DMS153 treated with DMSO at 0.1 percent for 48 hours (cell line): ENCODE results near the gene DSG3.
"Not testable (repeated sequence)": the region's sequence is repeated elsewhere in the genome, so short reads cannot be mapped to it uniquely, and the experiment has no call there.

Experiments used
- DNase-seq: peaks from one replicate; lab custom pipeline; 2025; ENCODE audit not compliant: unreplicated experiment; lab: John Stamatoyannopoulos, UW

The DSG3 gene

DNA sequence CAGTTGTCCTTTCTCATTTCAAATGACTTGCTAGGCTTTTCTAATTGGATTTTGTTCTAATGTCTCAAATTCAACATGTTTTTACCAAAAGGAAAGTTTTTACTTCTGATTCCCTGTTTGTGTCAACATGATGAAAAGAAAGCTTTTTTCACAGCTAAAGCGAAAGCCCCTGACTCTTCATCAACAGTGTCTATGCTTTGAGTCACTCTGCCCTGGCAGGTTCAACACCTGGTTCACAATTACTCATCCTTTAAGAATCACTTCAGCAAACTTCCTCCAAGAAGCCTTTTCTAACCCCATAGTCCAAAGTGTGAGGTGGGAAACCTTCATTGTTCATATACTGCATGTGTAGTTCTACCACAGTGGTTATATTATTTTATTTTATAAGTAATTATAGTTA lies 42.8 kb downstream of the DSG3 start:
- no peak for DNase-seq

DNA sequence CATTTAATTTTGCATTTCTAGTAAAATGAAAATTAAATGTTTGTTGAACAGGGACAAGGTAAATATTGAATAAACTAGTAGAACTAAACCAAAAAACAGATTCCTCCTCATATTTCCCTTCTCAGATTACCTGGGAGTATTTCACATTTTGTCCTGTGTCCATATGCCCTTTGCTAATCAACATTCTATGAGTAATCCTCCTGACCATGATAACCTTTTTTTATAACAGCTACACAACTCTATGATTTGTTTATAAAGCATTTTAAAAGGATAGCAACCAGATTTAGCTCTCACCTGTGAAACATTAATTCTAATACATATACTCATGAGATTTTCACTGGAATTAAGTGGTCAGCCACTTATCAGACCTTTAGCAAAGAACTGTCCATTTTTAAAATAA lies 43.3 kb downstream of the DSG3 start:
- DNase-seq: no peak

DNA sequence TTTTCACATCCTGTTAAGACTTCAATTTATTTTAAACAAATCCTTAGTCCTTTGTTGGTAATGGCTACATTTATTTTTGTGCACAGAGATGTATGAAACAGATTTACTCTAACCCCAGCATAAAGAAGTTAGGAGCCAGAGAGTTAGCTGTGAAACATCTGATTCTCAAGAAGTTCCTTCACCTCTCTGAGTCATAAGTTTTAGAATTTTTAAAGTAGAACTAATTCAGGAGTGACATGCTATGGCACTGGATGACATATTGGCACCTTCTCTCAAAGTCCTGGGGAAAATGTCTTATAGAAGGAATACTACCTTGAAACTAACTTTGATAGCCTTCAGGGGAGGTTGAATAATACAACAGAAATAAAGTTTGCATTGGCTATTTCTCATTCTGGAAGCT lies 44.0 kb downstream of the DSG3 start:
- DNase-seq: no peak

DNA sequence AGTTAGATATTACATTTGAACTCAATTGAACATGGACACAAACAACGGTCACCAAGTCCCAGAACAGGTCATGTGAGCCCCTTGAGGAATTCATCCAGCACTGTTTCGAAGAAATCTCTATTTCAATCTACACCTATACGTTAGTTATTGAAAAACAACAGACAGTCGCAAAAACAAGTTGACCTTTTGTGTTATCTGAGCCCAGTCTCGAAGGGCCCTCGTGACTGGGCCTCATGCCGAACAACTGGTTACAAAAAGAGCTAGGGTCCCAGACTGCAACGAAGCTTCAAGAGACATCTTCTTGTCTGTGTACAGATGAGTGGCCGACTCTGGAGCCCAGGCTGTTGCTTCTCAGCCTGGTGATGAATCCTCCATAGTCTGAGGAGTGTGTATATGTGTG lies 45.1 kb downstream of the DSG3 start:
- no peak for DNase-seq

DNA sequence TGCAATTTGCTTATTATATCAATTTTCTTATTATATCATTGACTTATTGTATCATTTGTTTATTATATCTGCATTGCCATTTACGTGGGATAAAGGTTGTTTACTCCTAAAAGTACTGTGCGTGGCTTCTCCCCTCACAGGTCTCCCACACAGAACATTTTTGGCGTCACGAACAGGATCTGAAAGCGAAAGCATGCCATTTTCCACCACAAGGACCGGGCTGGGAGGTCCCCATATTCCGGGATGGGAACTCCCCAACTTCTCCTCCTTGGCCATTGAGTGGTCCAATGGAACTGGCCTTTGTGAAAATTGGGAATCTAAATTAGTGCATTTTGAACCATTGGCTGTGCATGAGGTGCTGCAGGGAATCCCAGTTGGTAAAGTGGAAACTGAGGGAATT lies 45.6 kb downstream of the DSG3 start:
- DNase-seq: no peak

DNA sequence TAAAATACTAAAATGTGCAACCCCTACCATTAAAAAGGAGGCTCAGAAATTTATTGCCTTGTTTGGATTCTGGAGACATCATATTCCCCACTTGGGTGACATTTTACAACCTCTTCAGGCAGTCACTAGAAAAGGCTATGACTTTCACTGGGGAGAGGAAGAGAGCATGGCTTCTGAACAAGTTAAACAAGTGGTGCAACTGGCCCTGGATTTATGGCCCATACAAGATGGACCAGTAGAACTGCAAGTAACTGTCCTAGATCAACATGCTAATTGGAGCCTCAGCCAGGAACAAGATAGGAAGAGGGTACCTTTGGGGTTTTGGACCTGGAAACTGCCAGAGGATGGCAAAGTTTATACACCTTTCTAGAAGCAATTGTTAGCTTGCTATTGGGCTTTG lies 46.4 kb downstream of the DSG3 start:
- DNase-seq: no peak

DNA sequence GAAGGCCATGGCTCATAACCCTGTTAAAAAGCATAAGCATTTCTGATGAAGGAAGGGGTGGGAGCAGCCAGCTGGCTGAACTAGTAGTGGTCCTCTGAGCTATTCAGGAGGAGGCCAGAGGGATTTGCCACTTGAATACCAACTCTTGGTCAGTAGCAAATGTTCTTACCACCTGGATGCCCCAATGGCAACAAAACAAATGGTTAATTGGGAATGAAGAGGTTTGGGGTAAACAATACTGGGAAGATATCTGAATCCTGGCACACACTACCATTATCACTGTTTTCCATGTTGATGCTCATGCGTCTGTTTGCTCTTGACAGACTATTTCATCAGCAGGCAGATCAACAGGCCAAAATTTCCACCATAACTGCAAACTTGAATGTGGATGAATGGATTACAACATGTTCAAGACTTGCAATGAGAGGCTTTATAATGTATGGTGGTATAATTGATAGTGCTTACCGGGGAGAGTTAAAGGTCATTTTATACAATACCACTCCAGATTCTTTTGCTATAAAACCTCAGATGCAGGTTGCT lies 47.2 kb downstream of the DSG3 start:
- not testable (repeated sequence) for DNase-seq

DNA sequence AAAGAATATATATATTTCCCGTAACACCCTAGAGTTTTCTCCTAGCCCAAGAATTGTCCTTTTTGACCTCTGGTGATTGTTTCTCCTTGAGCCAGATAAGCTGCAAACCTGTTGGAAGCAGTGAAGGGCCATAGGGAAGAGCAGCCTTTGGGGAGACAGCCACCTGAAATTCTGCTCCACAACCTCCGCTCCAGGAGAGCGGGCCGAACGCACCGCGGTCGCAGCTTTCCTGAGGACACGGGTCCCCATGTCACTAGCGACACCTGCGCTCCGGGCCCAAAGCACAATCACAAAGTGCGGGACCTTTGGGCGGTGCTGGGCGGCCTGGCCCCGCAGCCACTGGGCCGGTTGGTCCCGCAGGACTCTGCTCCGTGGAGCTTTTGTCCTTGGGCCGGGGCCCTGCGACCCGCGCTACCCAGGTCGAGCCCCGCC lies 49.9 kb downstream of the DSG3 start:
- no peak for DNase-seq

DNA sequence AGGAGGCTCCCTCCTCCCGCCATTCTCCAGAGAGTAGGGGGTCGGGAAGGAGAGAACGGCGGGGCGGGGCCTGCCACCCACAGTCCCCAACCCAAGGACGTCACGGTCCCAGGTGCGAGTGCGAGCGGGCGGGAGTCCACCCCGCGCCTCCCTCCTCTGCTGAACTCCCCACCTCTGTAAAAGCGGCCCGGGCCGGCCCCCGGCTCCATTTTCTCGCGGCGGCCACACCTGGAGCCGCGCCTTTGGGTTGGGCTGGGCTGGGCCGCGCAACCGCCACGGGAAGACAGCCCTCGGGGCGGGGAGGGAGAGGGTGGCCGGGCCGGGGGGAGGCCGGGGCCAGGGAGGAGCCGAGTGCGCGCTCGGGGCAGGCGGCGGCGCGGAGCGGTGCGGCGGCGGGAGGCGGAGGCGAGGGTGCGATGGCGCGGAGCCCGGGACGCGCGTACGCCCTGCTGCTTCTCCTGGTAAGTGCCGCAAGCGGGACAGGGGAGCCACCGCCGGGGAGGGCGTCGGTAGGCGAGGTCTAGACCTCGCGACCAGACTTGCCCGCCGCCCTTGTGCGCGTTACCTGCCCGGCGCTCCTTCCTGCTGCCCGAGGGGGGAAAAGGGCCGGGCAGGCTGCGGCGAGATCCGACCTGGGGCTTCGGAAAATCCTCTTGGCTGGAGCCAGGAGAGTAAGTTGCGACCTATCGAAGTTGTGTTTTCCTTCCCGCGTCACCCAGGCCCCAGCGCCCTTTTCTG lies 50.5 kb downstream of the DSG3 start, which contains the start of gene DSG2:
Gene DSG2 (plus strand): TSS at position 342 of the 738 bp plus-strand sequence. CDS start 75 bp downstream, at position 417.
- no peak for DNase-seq

DNA sequence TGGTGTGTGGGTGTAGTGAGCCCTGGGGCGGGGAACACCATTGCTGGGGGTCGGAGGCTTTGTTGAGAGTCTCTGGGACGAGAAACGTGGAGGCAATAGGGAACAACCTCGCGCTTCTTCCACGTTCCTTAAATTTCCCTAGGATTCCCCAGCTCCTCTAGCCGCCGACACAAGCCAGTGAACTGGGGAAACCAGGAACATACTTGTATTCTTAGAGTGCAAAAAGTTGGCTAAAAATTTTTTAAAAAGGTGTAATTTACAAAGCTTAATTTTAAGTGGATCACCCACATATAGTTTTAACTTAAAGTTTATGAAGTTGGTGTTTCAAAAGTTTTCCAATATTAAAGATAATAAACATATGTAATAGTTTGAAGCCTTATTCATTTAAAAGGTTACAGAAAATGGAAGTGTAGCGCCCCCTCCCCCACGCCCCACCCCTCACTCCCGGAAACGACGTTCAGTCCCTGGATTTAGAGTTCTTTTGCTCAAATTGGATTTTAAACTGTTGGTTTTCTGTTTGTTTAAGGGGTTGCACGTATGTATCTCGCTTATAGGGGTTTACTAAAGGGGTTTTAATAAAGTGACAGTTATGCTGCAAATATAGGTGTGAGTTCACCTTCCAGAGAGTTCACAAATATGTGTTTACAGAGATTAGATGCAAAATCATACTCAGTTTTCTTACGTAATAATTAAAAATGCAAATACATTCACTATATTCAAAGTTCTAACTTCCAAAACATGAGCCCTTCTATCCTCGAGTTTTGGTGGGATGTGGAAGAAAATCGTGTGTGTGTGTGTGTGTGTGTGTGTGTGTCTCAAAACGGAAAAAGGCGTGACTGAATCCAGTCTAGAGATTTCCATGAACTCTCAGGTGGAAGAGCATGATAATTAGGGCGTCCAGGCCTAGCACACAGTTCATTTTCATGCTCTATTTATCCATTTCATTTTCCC lies 51.3 kb downstream of the DSG3 start:
- DNase-seq: no peak

DNA sequence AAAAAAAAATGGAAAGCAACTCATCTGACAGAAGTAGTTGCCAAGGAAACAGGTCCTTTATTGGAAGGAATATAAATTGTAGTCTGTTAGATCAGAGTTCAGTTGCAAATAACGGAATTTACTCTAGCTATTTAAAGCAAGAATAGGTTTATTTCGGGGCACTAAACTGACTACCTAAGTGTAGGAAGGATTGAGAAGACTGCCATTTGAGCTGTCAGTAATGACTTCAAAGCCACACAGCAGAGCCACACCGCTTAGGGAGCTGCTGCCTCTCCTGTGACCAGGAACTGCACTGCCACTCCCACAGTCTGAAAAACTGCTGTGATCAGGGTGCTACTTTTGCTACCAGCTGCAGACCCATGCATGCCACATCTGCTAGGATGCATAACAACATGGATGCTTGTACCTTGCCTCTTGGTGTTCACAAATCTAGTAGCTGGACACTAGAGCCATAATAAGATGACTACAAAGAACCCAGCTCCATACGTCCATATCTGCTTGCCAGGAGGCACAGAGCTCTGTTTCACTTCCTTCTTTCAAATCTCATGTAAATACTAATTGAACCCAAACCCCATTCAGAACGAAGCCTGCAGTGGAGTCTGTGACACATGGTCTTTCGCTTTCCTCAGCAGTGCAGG lies 52.6 kb downstream of the DSG3 start:
- DNase-seq: no peak

DNA sequence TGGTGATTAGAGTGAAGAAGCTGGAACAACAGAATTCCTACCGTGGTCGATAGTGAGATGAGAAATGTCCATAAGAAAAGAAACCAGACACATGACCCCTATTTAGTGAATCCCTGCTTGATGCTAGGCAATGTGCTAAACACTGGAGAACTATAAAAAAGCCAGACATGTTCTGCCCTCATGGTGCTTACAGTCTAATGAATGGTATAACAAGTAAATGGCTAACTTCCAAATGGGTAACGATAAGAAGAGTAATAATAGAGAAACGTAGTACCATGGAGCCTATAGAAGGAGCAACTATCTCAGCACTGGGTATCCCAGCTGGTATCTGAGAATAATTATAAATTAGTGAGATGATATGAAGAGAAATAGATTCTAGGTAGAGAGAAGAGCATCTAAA lies 55.5 kb downstream of the DSG3 start:
- DNase-seq: no peak

DNA sequence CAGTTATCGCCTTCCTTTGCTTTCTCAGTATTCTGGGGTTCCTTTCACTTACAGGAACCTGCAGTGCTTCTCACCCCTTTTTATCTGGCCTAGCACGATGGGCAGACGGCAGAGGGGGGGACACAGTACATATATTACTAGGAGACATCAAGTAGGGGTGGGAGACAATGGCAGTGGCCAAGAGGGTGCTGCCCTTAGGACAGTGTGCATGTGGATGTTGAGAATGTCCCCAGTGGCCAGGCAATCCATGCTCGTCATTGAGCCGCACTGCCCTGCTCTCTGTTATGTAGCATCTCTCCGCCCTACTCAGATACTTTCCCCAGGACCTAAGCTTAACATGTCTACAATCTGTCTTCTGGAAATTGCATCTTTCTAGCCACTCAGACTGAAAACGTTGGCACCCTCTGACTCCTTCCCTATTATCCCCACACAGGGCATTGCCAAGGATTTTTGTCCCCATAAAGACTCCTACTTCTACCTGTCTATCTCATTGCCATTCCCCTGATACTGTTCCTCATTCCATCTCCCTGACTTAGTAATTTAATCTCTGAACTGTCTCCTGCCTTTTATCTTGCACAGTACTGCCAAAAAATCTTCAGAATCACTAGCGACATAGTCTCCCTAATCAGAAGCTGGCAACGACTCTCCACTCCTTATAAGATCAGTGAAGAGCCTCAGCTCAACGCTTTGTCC lies 57.1 kb downstream of the DSG3 start:
- no peak for DNase-seq

DNA sequence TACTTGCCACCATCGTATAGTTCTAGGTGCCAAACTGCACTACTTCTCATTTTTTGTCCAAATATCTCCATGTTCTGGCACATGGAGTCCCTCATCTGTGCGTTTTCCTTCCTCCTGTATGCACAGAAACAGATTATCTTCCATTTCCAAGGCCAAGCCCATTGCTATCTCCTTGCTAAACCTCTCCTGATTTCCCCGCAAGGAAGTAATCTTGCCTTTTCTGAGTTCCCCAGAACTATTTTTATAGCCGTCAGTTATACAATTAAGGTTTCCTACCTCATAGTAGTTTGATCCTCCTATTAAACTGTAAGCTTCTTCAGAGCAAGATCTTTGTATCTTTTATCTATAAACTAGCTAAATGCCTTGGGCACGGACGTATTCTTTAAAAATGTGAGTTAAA lies 57.6 kb downstream of the DSG3 start:
- DNase-seq: no peak

DNA sequence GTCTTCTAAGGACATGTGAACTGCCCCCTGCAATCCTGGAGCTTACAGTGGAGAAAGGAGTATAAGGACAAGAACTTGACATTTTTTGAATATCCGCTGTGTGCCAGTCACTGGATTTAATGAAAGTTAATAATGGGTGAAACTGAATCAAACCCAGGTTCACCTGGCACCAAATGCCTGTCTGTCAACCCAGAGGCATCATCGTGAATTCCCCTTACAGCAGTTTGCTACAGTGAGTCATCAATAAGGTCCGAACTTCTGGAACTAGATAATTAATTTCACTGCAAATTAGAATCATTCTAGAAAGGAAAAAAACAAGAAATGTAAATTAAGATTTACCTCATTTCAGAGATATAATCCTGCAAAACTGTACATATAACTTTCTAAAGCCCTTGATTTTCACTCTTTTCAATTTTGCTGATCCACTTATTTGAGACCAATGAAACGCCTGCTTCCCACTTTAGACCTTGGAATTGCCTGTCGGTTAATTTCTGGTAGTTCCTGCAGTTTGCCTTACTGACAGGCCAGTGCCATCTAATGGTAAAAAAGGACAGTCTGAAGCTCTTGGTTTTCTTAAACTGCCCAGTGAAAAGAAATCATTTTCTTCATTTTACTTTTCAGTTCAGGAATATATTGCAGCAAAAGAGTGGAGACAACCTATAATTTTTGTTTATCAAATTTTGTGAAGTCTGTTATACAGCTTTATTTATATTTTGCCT lies 58.6 kb downstream of the DSG3 start:
- no peak for DNase-seq

DNA sequence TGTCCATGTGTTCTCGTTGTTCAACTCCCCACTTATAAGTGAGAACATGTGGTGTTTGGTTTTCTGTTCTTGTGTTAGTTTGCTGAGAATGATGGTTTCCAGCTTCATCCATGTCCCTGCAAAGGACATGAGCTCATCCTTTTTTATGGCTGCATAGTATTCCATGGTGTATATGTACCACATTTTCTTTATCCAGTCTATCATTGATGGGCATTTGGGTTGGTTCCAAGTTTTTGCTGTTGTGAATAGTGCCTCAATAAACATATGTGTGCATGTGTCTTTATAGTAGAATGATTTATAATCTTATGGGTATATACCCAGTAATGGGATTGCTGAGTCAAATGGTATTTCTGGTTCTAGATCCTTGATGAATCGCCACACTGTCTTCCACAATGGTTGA lies 59.6 kb downstream of the DSG3 start:
- DNase-seq: not testable (repeated sequence)

DNA sequence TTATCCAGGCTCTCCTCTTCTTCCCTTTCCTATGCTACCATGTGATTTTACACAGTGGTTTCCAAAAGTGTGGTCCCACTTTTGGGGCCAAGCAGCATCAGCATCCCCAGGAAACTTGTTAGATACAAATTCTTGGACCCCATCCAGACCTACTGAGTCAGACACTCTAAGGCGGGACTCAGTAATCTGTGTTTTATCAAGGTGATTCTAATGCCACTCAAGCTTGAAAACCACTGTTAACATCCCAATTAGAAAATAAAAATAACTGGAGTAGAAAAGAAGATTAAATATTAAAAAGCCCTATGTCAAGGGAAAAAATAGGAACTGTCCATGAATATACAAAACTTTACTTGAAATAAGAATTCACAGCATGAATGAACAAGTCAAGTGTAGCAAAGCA lies 61.2 kb downstream of the DSG3 start:
- no peak for DNase-seq

DNA sequence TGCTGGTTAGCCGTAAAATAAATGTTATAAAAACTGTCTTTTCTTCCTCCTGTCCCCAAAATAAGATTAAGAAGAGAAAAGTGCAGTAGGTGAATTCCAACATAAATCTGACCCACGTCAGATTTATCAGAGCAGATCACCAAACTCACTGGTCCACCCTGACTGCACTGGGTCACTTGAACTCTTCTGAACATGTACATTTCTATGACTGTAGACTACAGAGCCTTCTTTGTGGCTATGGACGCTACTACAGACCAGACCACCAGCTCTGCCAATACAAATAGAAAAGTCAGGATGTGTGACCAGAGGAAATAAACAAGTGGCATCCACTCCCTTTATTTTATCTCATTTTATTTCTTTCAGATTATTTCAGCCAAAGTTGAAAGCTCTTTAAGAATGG lies 62.0 kb downstream of the DSG3 start:
- DNase-seq: no peak

DNA sequence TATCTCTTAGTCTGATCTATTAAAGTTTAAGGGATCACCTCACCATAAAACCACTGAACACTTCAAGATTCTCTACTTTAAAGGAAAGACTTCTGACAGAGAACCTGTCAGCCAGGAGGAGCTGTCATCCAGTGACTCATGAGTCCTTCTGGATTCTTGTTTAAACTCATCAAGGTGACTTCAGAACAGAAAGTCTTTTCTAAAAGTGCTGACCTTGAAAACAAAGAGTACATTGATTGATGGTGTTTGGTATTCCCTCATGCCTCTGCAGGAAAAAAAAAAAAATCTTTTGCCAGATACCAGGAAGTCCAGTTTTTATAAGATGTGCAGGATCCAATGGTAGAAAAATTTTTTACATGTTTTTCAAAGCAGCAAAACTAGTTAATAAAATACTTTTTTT lies 62.8 kb downstream of the DSG3 start:
- no peak for DNase-seq

DNA sequence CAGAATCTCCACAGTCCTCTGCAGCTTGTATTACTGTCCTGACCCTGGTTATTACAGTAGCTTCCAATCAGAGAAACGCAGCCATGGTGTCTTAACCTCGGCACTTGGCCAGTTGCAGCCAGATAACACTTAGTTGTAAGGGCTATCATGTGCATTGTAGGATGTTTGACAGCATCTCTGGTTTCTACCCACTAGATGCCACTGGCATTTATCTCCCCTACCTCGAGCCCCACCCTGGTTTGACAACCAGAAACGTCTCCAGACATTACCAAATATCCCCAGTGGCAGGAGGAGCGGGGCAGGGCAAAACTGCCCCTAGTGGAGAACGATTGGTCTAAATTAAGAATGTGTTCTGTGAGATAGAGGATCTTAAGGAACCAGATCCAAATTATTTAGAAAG lies 63.6 kb downstream of the DSG3 start:
- no peak for DNase-seq
